ENCODE data around the gene VWA8.
"Not testable (repeated sequence)": the region's sequence is repeated elsewhere in the genome, so short reads cannot be mapped to it uniquely, and the experiment has no call there.

Gene VWA8

GRCh38 chr13:41647699-41648313 lies 313.1 kb downstream of the VWA8 start:
- DNase-seq (ENCODE audit: low spot score), result not testable (repeated sequence)

GRCh38 chr13:41645331-41645730 lies 315.6 kb downstream of the VWA8 start:
- DNase-seq (ENCODE audit: low spot score), result no peak

GRCh38 chr13:41644742-41645141 lies 316.2 kb downstream of the VWA8 start:
- no peak for DNase-seq (ENCODE audit: low spot score)

- DNase-seq (ENCODE audit: low spot score), result no peak
These were observed 317.4 kb downstream of the VWA8 start for GRCh38 chr13:41643507-41643906.

GRCh38 chr13:41641961-41642360 lies 318.9 kb downstream of the VWA8 start:
- no peak for DNase-seq (ENCODE audit: low spot score)

- no peak for DNase-seq (ENCODE audit: low spot score)
These were observed 319.5 kb downstream of the VWA8 start for GRCh38 chr13:41641429-41641828.

GRCh38 chr13:41639955-41640780 lies 320.7 kb downstream of the VWA8 start:
- DNase-seq (ENCODE audit: low spot score), result no peak

- DNase-seq (ENCODE audit: low spot score), result no peak
These were observed 321.5 kb downstream of the VWA8 start for GRCh38 chr13:41639237-41639904.

GRCh38 chr13:41637586-41637985 lies 323.3 kb downstream of the VWA8 start:
- DNase-seq (ENCODE audit: low spot score), result no peak

- not testable (repeated sequence) for DNase-seq (ENCODE audit: low spot score)
These were observed 323.9 kb downstream of the VWA8 start for GRCh38 chr13:41637032-41637431.

GRCh38 chr13:41636590-41636989 lies 324.3 kb downstream of the VWA8 start:
- not testable (repeated sequence) for DNase-seq (ENCODE audit: low spot score)

- DNase-seq (ENCODE audit: low spot score), result no peak
These were observed 326.5 kb downstream of the VWA8 start for GRCh38 chr13:41634407-41634806.

GRCh38 chr13:41633776-41634175 lies 327.1 kb downstream of the VWA8 start:
- no peak for DNase-seq (ENCODE audit: low spot score)

GRCh38 chr13:41631296-41631965 lies 329.5 kb downstream of the VWA8 start:
- DNase-seq (ENCODE audit: low spot score), result no peak

GRCh38 chr13:41627425-41627824 lies 333.5 kb downstream of the VWA8 start:
- DNase-seq (ENCODE audit: low spot score), result no peak

- DNase-seq (ENCODE audit: low spot score), result no peak
These were observed 336.9 kb downstream of the VWA8 start for GRCh38 chr13:41624041-41624440.

GRCh38 chr13:41622432-41623429 lies 338.2 kb downstream of the VWA8 start:
- no peak for DNase-seq (ENCODE audit: low spot score)

GRCh38 chr13:41621716-41622431 lies 339.0 kb downstream of the VWA8 start:
- DNase-seq (ENCODE audit: low spot score), result no peak

GRCh38 chr13:41617633-41618032 lies 343.3 kb downstream of the VWA8 start:
- not testable (repeated sequence) for DNase-seq (ENCODE audit: low spot score)

GRCh38 chr13:41616151-41616550 lies 344.8 kb downstream of the VWA8 start:
- DNase-seq (ENCODE audit: low spot score), result no peak

GRCh38 chr13:41615528-41615855 lies 345.4 kb downstream of the VWA8 start:
- no peak for DNase-seq (ENCODE audit: low spot score)
